ENCODE results near the gene USF3. TPM values are rescaled to one million over a fixed set of nuclear protein-coding genes. Genes with fewer than 3 reads are reported as not detected.

Gene USF3
- total RNA-seq, 4 donors from 2014 or later, result 23.1 to 33.2 (median 27.8) TPM

DNA sequence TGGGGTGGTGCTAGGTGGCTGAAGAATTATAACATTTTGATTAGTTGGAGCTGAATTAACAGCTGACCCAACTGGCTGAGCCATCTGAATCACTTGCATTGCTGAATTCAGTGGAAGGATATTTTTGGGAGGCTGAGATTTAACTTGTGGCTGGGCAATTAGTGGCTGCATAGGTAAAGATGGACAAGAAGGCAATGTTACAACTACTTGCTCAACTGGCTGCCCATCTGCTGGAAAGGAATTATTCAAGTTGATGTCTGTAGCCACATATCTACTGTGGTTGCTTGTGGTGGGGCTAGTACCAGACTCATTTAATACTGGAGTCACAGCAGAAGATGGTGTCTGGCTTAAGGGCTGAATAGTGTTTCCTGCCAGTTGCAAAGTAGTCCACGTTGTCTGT is 36.4 kb downstream of the USF3 start:
- no peak for DNase-seq
- 58% methylated on average over 1 of the region's 1 CpG; no CpG with 5 or more reads in 1 of the 2 donors for WGBS, 2 donors (ENCODE audit: low coverage in 1 of 2)
- peaks cover 0 to 5% (median 0%) of the 10 kb centered on the region in 4 donors for H3K36me3 ChIP-seq
- no peaks in the 10 kb centered on the region for H3K27me3 ChIP-seq
- intact Hi-C loops (cut with DNase I; ENCODE audit: low total_unique reads) (no loop called here), in situ Hi-C loops (cut with MboI; ENCODE audit: low pct_ligation_motif_present in 1 of 4, low pct_unique_long_range_greater_than_20kb in 1 of 4, low sequenced_read_pairs in 3 of 4) (no loop called here)
- H3K9me3 ChIP-seq, result no peaks in the 10 kb centered on the region
- H3K4me1 ChIP-seq, result peaks cover 0 to 24% (median 17%) of the 10 kb centered on the region in 4 donors
- peak overlapping the region; percentile 6 to 58 (median 48) for H3K27ac ChIP-seq
- TF ChIP-seq POLR2A (IDR thresholded peaks at IDR 0.05), result no peak
- TF ChIP-seq EP300 (IDR thresholded peaks at IDR 0.05; ENCODE audit: low read depth), result no peak
- TF ChIP-seq POLR2AphosphoS5 (IDR thresholded peaks at IDR 0.05), result no peak
- no peak for TF ChIP-seq CTCF (IDR thresholded peaks at IDR 0.05)
- no peak overlapping the region for H3K4me3 ChIP-seq

- peaks cover 0 to 5% (median 0%) of the 10 kb centered on the region in 4 donors for H3K36me3 ChIP-seq
- intact Hi-C loops (cut with DNase I; ENCODE audit: low total_unique reads), result no loop called here
- no peak overlapping the region for H3K27ac ChIP-seq
- in situ Hi-C loops (cut with MboI; ENCODE audit: low pct_ligation_motif_present in 1 of 4, low pct_unique_long_range_greater_than_20kb in 1 of 4, low sequenced_read_pairs in 3 of 4), result no loop called here
- H3K4me3 ChIP-seq, result no peak overlapping the region
- H3K4me1 ChIP-seq, result peaks cover 0 to 18% (median 10%) of the 10 kb centered on the region in 4 donors
- no peaks in the 10 kb centered on the region for H3K27me3 ChIP-seq
- DNase-seq, result no peak
- 50 to 53% methylated on average over 1 of the region's 1 CpG for WGBS, 2 donors (ENCODE audit: low coverage in 1 of 2)
- no peaks in the 10 kb centered on the region for H3K9me3 ChIP-seq
- TF ChIP-seq POLR2AphosphoS5 (IDR thresholded peaks at IDR 0.05) (no peak), POLR2A (IDR thresholded peaks at IDR 0.05) (no peak), CTCF (IDR thresholded peaks at IDR 0.05) (no peak), EP300 (IDR thresholded peaks at IDR 0.05; ENCODE audit: low read depth) (no peak)
Observed at GRCh38 chr3:113659101-113659541, 37.3 kb downstream of the USF3 start.

DNA sequence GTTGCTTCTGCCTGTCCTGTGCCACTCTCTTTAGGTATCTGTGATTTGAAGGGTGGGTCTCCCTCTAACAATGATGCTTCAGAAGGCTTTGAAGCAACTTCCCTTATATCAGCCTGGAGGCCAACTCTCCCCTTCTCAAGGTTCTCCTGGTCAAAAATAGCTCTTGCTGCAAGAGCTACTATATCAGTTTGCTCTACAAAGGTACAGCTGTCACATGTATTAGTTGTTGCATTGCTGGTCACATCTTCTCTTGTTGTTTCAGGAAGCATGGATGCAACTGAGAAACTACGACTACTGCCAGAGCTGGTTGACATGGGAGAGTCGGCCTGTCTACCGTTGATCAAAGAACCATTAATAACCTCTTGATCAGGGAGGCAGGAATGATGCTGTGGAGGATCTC is 38.3 kb downstream of the USF3 start:
- intact Hi-C loops (cut with DNase I; ENCODE audit: low total_unique reads), result no loop called here
- TF ChIP-seq POLR2A (IDR thresholded peaks at IDR 0.05) (no peak), EP300 (IDR thresholded peaks at IDR 0.05; ENCODE audit: low read depth) (no peak), POLR2AphosphoS5 (IDR thresholded peaks at IDR 0.05) (no peak), CTCF (IDR thresholded peaks at IDR 0.05) (no peak)
- H3K9me3 ChIP-seq, result no peaks in the 10 kb centered on the region

GRCh38 chr3:113654851-113655250 is 41.6 kb downstream of the USF3 start:
- Histone ChIP-seq H3K4me1 (peaks cover 0 to 3% (median 0%) of the 10 kb centered on the region in 4 donors), H3K9me3 (no peaks in the 10 kb centered on the region), H3K27ac (peak overlapping the region in 1 of 4 donors; percentile 9), H3K4me3 (no peak overlapping the region), H3K27me3 (no peaks in the 10 kb centered on the region), H3K36me3 (no peaks in the 10 kb centered on the region)
- intact Hi-C loops (cut with DNase I; ENCODE audit: low total_unique reads) (no loop called here), in situ Hi-C loops (cut with MboI; ENCODE audit: low pct_ligation_motif_present in 1 of 4, low pct_unique_long_range_greater_than_20kb in 1 of 4, low sequenced_read_pairs in 3 of 4) (no loop called here)
- TF ChIP-seq POLR2A (IDR thresholded peaks at IDR 0.05) (no peak), CTCF (IDR thresholded peaks at IDR 0.05) (no peak), EP300 (IDR thresholded peaks at IDR 0.05; ENCODE audit: low read depth) (no peak)
- DNase-seq, result no peak
- WGBS, 2 donors (ENCODE audit: low coverage in 1 of 2), result 57 to 77% methylated on average over 3 of the region's 3 CpGs

More for the DNA sequence above, 38.3 kb downstream of the USF3 start:
- Histone ChIP-seq H3K27me3 (no peaks in the 10 kb centered on the region), H3K4me3 (no peak overlapping the region), H3K4me1 (peaks cover 0 to 9% (median 5%) of the 10 kb centered on the region in 4 donors), H3K36me3 (peaks cover 0 to 5% (median 0%) of the 10 kb centered on the region in 4 donors), H3K27ac (no peak overlapping the region)
- no peak for DNase-seq
- 94% methylated on average over 3 of the region's 3 CpGs; no CpG with 5 or more reads in 1 of the 2 donors for WGBS, 2 donors (ENCODE audit: low coverage in 1 of 2)
- in situ Hi-C loops (cut with MboI; ENCODE audit: low pct_ligation_motif_present in 1 of 4, low pct_unique_long_range_greater_than_20kb in 1 of 4, low sequenced_read_pairs in 3 of 4), result no loop called here
